GM12874 (cell line): ENCODE results near the gene SWAP70.

Experiments
- TF ChIP-seq, protein P1 (sequence below): IDR thresholded peaks from 2 replicates; pipeline ENCODE4 v1.5.1; 2011; ENCODE audit warnings: low read depth, mild to moderate bottlenecking, control low read depth, low read length, moderate library complexity; ENCODE audit not compliant: insufficient read depth

The SWAP70 gene

DNA sequence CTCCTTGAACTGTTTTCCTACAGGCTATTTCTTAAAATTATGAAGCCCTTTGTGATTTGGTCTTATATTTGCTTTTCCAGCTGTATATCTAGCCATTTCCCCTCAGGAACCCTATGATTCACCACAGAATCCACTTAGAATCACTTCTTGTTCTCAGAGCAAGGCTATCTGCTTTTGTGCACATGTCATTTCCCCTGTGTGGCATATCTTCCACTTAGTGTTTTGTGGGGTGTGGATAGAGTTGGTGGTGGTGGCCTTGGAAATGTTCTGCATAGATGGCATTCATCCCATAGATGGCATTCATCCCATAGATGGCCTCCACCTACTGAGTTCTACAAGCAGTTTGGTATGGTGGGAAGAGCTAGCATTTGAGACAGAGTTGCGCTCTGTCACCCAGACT is 44.7 kb downstream of the SWAP70 start:
- TF ChIP-seq, protein P1, sequence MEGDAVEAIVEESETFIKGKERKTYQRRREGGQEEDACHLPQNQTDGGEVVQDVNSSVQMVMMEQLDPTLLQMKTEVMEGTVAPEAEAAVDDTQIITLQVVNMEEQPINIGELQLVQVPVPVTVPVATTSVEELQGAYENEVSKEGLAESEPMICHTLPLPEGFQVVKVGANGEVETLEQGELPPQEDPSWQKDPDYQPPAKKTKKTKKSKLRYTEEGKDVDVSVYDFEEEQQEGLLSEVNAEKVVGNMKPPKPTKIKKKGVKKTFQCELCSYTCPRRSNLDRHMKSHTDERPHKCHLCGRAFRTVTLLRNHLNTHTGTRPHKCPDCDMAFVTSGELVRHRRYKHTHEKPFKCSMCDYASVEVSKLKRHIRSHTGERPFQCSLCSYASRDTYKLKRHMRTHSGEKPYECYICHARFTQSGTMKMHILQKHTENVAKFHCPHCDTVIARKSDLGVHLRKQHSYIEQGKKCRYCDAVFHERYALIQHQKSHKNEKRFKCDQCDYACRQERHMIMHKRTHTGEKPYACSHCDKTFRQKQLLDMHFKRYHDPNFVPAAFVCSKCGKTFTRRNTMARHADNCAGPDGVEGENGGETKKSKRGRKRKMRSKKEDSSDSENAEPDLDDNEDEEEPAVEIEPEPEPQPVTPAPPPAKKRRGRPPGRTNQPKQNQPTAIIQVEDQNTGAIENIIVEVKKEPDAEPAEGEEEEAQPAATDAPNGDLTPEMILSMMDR, result no peak

DNA sequence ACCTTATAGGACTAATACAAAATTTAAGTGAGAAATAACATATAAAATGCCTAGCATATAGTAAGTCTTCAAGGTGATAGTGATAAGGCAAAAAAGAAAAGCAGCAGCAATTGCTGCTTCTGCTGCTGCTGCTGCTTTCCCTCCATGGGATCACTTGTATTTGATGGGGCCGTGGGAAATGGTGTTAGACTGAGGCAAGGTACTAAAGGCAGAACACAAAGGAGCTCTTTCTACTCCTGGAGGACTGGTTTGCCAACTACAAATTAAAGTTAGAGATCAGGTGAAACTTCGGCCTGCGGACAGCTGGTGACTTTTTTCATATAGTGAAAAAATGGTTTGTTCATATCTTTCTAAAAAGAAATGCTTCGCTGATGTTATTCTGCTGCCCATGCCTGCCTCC is 46.3 kb downstream of the SWAP70 start:
- TF ChIP-seq, protein P1, result no peak

DNA sequence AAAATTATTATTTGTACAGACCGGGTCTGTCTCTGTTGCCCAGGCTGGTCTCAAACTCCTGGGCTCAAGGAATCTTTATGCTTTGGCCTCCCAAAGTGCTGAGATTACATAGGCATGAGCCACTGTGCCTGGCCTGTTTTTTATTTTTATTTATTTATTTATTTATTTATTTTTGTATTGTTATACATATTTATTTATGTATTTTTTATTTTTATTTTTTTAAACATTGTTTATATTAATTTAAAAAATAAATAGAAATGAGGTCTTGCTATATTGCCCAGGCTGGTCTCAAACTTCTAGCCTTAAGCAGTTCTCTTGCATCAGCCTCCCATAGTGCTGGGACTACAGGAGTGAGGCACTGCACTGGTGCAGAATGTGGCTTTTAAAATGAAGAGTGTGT is 47.0 kb downstream of the SWAP70 start:
- TF ChIP-seq, protein P1, result no peak

DNA sequence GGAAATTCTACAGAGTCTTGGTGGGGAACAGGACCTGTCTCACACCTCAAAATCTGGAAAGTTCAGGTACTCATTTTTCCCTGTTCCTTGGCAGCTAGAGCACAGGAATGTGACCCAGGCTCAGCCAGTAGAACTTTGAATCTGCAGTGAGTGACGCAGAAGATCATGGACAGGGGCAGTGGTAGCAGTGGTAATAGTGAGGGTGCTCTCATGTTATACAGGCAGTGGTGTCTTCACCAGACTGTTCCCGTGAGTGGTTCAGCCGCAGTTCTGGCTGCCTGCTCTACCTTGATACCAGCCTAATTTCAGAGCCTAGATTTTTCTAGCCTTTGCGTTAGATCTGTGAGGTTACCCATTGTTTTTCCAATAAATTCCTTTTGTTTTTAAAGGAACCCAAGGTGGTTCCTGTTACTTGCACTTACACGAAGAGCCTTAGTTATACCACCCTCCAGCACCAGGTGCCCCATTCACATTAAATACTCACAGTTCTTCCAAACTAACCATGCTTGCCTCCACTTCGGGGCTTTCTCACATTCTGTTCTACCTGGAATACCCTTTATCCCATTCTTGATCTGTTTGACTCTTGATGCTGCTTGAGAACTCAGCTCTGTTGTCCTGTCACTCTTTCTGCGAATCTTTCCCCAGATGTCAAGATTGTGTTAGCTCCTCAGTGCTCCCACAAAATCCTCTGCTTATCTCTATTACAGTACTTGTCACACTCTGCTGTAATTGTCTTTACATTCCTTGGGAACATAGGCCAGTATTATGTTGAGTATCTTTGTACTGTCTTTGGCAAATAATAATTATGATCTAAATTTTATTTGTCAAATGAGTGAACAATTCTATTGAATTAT is 47.8 kb downstream of the SWAP70 start:
- TF ChIP-seq, protein P1, result no peak

DNA sequence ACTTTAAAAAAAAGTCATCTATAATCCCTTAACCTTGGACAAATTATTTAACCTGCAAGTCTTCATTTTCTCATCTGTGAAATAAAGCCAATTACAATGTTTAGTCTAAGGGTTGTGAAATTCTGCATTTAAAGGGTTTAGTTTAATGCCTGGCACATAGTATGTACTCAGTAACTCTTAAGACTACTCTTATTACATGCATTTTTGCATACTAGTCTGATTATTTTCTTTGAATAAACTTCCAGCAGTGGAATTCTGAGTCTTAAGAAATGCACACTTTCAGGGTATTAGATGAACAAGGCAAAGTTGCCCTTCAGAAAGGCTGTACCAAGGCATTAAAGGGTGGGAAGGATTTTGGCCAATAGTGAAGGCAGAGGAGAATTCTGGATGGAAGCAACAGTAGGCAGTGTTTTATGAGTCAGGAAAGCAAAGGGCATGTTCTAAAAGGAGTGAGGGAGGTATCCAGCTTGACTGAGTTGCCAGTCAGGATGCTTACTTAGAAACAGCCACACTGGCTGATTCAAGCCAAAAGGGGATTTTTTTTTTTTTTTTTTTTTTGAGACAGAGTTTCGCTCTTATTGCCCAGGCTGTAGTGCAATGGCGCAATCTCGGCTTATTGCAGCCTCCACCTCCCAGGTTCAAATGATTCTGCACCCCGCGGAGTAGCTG is 50.5 kb downstream of the SWAP70 start:
- TF ChIP-seq, protein P1, result no peak

DNA sequence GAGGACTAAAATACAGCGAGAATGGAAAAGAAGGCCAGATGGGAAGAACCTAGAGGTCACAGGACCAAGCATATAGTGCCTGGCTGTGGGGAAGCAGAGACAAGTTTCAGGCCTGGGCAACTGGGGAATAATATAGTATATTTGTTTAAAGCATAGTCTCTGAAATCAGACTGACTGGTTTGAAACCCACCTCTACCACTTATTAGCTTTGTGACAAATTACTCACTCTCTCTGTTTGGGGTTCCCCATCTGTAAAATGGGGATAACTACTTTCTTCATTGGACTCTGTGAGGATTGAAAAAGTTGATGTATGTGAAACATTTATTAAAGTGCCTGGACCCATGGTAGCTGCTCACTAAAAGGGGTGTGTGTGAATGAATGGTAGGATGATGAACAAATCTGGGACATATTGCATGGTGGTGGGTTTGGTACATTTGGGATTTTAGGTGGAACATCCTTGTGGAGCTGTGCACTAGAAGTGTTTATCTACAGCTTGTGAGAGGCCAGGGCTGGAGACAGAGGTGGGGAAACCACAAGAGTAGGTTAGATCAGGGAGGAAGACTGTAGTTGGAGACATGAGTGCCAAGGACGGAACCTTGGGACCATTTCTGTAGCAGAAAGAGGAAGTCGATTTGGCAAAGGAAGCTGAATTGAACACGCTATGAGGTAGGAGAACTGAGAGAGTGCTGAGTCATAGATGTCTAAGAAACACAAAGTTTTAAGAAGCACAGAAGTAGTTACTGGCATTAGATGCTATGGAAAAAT is 52.6 kb downstream of the SWAP70 start:
- TF ChIP-seq, protein P1, result no peak

DNA sequence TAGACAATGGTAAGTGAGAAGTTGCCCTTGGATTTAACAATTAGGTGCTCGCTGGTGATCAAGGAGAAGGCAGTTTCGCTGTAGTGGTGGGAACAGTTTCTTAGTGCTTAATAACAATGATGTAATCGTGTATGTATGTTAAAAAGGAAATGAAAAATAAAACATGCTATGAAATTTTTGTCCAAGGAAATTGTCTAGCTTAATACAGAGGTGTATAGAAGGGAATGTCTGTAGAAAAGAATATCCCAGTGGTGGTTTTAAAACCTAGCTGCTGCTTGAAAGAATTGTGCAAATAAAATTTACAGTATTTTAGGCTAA is 53.1 kb downstream of the SWAP70 start:
- TF ChIP-seq, protein P1, result no peak
